SK-N-SH (cell line): ENCODE measurements around the gene PSMD6.

Experiments used
- EP300 ChIP-seq, 2 experiments: IDR thresholded peaks; 2 replicates each; pipeline versions ENCODE4 v1.4.0 to v1.6.1; 2012; ENCODE audit warnings: borderline replicate concordance in 1 of 2, low read depth in 1 of 2, low read length in 1 of 2
- JUND ChIP-seq: IDR thresholded peaks from 2 replicates; pipeline ENCODE4 v1.4.0; 2012
- POLR2AphosphoS5 ChIP-seq: IDR thresholded peaks from 2 replicates; pipeline ENCODE4 v1.6.1; 2012; ENCODE audit warnings: low read depth, low read length
- TF ChIP-seq, protein P1 (sequence below): fragments of 200-600 bp; sonication (generic); IDR thresholded peaks from 2 replicates; pipeline ENCODE4 v1.6.1; 2017; ENCODE audit warnings: antibody characterized with exemption, mild to moderate bottlenecking, moderate library complexity

DNA sequence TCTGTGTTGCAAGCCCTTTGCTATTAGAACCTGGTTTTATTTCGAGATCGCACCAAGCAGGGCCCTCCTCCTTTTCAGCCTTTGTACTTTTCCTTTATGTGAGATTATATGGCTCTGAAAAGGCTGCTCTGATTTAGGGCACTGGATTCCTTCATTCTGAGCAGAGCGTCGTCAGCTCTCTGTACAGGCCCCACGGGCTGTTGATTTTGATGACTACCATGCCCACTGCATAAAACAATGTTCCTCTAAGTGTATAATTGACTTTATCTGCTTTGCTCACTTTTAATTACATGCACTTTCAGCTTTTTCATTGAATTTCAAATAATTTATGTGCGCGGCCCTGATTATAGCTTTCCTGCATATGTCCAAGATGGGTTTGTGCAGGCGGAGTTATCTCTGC, 4.4 kb upstream of the PSMD6 start:
- peak in 1 of 2 experiments; percentile 88; a peak in 1 of 4 replicates for TF ChIP-seq EP300 (IDR thresholded peaks at IDR 0.05; ENCODE audit: borderline replicate concordance in 1 of 2, low read depth in 1 of 2, low read length in 1 of 2)
- TF ChIP-seq, protein P1, sequence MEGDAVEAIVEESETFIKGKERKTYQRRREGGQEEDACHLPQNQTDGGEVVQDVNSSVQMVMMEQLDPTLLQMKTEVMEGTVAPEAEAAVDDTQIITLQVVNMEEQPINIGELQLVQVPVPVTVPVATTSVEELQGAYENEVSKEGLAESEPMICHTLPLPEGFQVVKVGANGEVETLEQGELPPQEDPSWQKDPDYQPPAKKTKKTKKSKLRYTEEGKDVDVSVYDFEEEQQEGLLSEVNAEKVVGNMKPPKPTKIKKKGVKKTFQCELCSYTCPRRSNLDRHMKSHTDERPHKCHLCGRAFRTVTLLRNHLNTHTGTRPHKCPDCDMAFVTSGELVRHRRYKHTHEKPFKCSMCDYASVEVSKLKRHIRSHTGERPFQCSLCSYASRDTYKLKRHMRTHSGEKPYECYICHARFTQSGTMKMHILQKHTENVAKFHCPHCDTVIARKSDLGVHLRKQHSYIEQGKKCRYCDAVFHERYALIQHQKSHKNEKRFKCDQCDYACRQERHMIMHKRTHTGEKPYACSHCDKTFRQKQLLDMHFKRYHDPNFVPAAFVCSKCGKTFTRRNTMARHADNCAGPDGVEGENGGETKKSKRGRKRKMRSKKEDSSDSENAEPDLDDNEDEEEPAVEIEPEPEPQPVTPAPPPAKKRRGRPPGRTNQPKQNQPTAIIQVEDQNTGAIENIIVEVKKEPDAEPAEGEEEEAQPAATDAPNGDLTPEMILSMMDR, result no peak
- TF ChIP-seq JUND, result no peak
- peak; percentile 51; the same call in 1 of the 2 replicates for TF ChIP-seq POLR2AphosphoS5
